AG10803 (cell line): ENCODE measurements around the gene DLAT.
"Not testable (repeated sequence)": the region's sequence is repeated elsewhere in the genome, so short reads cannot be mapped to it uniquely, and the experiment has no call there.

Experiments used
- DNase-seq: peaks from one replicate; pipeline ENCODE4 v3.0.0; 2010; ENCODE audit warnings: low read depth
- H3K4me3 ChIP-seq: 2 replicates; pipeline ENCODE4 v1.5.1; 2011; ENCODE audit warnings: mild to moderate bottlenecking, low read length, control low read depth
- TF ChIP-seq, protein P1 (sequence below): conservative IDR thresholded peaks from 2 replicates; pipeline ENCODE4 v1.5.1; 2011; ENCODE audit warnings: mild to moderate bottlenecking, low read length, control low read depth, inconsistent platforms

DLAT gene

DNA sequence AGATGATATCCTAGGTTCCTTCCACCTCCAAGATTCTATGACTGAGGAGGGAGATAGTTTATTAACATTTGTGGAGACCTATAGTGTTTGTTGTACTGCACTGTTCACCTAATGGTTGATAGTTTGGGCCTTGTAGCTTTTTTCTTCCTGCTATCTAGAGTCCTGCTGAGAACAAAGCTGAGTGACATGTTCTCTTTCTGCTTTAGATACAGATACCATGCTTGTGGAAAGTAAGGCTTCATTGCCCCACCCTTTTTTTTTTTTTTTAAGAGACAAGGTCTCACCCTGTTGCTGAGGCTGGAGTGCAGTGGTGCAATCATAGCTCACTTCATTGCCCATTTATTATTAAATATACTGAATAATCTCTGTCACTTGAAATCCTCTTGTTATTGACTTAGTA is 12.3 kb downstream of the DLAT start:
- TF ChIP-seq, protein P1, sequence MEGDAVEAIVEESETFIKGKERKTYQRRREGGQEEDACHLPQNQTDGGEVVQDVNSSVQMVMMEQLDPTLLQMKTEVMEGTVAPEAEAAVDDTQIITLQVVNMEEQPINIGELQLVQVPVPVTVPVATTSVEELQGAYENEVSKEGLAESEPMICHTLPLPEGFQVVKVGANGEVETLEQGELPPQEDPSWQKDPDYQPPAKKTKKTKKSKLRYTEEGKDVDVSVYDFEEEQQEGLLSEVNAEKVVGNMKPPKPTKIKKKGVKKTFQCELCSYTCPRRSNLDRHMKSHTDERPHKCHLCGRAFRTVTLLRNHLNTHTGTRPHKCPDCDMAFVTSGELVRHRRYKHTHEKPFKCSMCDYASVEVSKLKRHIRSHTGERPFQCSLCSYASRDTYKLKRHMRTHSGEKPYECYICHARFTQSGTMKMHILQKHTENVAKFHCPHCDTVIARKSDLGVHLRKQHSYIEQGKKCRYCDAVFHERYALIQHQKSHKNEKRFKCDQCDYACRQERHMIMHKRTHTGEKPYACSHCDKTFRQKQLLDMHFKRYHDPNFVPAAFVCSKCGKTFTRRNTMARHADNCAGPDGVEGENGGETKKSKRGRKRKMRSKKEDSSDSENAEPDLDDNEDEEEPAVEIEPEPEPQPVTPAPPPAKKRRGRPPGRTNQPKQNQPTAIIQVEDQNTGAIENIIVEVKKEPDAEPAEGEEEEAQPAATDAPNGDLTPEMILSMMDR, result no peak
- H3K4me3 ChIP-seq, result no peak overlapping the region
- DNase-seq, result no peak

DNA sequence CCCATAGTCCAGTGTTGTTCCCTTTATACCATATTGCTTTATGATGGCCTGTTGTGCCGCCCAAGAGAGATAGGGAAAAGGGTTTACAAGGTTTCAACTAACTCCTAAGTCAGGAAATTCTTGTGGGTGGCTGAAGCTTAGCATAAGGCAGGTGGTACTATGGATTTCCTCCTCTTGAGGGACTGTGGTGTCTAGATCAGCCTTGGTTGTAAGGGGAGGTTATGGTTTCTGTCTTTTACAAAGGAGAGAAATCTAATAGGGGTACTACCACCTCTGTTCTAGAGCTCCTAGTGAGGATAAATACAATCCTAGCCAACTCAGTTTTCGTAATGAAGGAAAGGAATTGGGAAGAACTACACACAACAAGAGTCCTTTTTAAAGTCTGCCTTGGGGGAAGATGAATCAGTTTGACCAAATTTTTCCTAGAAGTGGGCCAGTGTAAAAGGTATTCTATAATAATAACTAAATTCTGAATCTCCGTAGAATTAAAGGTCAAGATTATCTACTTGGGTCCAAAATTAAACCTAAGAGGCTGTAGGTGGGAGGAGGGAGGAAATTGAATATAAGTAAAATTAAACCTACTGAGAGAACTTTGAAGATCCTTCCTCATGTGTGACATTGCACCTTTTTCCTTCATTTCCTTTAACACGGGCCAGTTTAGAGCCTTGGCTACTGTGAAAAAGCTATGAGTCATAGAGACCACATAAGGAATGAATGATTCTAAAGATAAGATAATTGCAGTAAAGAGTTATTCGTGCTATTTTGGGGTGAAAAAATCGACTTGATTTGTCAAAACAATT is 17.2 kb downstream of the DLAT start:
- TF ChIP-seq, protein P1, result no peak
- no peak overlapping the region for H3K4me3 ChIP-seq
- peak; percentile 25 for DNase-seq

DNA sequence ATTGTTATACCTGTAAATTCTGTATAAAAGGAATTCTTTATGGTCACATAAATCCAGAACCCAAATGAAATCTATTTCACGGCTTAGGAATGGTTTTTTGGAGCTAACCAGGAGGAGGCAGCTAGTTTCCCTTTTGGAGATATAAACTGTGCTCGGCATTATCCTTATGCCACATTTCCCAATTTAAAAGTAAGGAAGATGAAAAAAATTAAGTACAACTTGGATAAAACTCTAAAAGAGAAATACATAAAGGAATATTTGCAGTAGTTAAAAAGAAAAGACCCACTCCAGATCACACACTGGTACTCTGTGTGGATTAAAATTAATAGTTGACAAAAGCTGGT is 17.7 kb downstream of the DLAT start:
- TF ChIP-seq, protein P1, result no peak
- no peak for DNase-seq
- no peak overlapping the region for H3K4me3 ChIP-seq

DNA sequence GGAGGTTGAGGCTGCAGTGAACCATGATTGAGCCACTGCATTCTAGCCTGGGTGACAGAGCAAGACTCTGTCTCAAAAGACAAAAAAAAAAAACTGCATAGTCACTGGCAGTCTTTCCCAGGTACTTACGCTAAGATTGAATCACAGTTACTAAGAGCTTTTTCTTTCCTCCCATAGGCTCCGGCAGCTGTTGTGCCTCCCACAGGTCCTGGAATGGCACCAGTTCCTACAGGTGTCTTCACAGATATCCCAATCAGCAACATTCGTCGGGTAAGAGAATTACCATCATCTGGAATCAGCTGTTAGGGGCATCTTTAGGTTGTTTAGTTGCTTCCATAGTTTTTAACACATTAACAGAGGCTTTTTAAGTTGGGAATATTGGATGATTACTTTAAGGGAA is 19.8 kb downstream of the DLAT start:
- DNase-seq, result no peak
- TF ChIP-seq, protein P1, result no peak
- no peak overlapping the region for H3K4me3 ChIP-seq

DNA sequence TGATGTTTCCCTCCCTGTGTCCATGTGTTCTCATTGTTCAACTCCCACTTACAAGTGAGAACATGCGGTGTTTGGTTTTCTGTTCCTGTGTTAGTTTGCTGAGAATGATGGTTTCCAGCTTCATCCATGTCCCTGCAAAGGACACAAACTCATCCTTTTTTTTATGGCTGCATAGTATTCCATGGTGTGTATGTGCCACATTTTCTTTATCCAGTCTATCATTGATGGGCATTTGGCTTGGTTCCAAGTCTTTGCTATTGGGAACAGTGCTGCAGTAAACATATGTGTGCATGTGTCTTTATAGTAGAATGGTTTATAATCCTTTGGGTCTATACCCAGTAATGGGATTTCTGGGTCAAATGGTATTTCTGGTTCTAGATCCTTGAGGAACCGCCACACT is 21.4 kb downstream of the DLAT start:
- H3K4me3 ChIP-seq, DNase-seq: not testable (repeated sequence)

DNA sequence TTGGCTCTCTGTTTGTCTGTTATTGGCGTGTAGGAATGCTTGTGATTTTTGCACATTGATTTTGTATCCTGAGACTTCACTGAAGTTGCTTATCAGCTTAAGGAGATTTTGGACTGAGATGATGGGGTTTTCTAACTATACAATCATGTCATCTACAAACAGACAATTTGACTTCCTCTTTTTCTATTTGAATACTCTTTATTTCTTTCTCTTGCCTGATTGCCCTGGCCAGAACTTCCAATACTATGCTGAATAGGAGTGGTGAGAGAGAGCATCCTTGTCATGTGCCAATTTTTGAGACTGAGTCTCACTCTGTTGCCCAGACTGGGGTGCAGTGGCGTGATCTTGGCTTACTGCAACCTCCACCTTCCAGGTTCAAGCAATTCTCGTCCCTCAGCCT is 23.0 kb downstream of the DLAT start:
- H3K4me3 ChIP-seq, DNase-seq: not testable (repeated sequence)

DNA sequence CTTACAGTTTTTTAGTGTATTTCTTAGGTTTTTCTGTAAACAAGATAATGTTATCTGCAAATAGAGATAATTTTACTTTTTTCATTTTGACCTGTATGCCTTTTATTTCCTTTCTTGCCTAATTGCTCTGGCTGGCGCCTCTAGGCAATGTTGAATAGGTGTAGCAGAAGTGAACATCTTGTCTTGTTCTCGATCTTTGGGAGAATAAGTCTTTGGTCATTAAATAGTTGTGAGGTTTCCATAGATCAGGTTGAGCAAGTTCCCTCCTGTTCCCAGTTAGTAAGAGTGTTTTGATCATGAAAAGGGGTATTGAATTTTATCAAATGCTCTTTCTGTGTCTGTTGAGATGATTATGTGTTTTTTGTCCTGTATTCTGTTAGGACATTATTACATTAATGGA is 24.6 kb downstream of the DLAT start:
- no peak for DNase-seq
- H3K4me3 ChIP-seq, result no peak overlapping the region
- TF ChIP-seq, protein P1, result no peak

DNA sequence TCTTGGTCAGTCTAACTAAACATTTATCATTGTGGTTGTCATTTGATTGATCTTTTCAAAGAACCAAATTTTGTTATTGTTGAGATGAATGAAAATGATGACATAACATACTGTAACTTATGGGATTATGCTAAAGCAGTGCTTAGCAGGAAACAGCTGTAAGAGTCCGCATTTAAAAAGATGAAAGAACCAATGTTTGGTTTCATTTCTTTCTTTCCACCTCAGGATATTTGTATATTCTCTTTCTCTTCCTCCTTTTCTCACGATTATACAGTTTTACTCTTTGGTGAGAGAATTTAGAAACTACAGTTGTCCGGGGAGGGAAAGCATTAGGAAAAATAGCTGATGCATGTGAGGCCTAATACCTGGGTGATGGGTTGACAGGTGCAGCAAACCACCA is 25.5 kb downstream of the DLAT start:
- TF ChIP-seq, protein P1, result no peak
- no peak overlapping the region for H3K4me3 ChIP-seq
- no peak for DNase-seq
